GM23338 (cell line): Measurements from ENCODE around the gene LYST. TPM values are rescaled to one million over a fixed set of nuclear protein-coding genes. Genes with fewer than 3 reads are reported as not detected.

Experiments used
- ATAC-seq: fragments of 200-7000 bp; cut with Tn5 transposase; 3 replicates; pipeline ENCODE4 v1.9.1; 2020
- DNase-seq: peaks from one replicate; pipeline ENCODE4 v3.0.0-alpha.2; 2015; ENCODE audit warnings: low spot score
- H2AFZ ChIP-seq: fragments of 200-600 bp; sonication (generic); 2 replicates; pipeline ENCODE4 v1.8.0; 2016; ENCODE audit warnings: antibody characterized with exemption, mild to moderate bottlenecking, moderate library complexity
- H3F3A ChIP-seq: fragments of 200-600 bp; sonication (generic); replicated peaks from 2 replicates; pipeline ENCODE4 v1.8.0; 2017; ENCODE audit warnings: antibody characterized with exemption, mixed run types, low read depth
- H3K27ac ChIP-seq: fragments of 200-600 bp; sonication (generic); 2 replicates; pipeline ENCODE4 v1.6.1; 2016; ENCODE audit warnings: low read depth
- H3K27me3 ChIP-seq: fragments of 200-600 bp; sonication (generic); 2 replicates; pipeline ENCODE4 v1.8.0; 2016; ENCODE audit warnings: mild to moderate bottlenecking, mixed run types, moderate library complexity; ENCODE audit not compliant: insufficient read depth
- H3K36me3 ChIP-seq: fragments of 200-600 bp; sonication (generic); 2 replicates; pipeline ENCODE4 v1.8.0; 2016; ENCODE audit warnings: mild to moderate bottlenecking; ENCODE audit not compliant: insufficient read depth
- H3K4me1 ChIP-seq: fragments of 200-600 bp; sonication (generic); 2 replicates; pipeline ENCODE4 v1.8.0; 2016; ENCODE audit warnings: mild to moderate bottlenecking, moderate library complexity; ENCODE audit not compliant: insufficient read depth
- H3K4me2 ChIP-seq: fragments of 200-600 bp; sonication (generic); 2 replicates; pipeline ENCODE4 v1.7.1; 2017; ENCODE audit warnings: mixed run types
- H3K4me3 ChIP-seq: fragments of 200-600 bp; sonication (generic); 2 replicates; pipeline ENCODE4 v1.6.1; 2016; ENCODE audit warnings: mixed run types
- H3K79me2 ChIP-seq: fragments of 200-600 bp; sonication (generic); replicated peaks from 2 replicates; pipeline ENCODE4 v1.8.0; 2017; ENCODE audit warnings: mild to moderate bottlenecking; ENCODE audit not compliant: insufficient read depth
- H3K9me2 ChIP-seq: fragments of 200-600 bp; sonication (generic); 2 replicates; pipeline ENCODE4 v1.8.0; 2017; ENCODE audit not compliant: insufficient read depth
- H4K20me1 ChIP-seq: fragments of 200-600 bp; sonication (generic); replicated peaks from 2 replicates; pipeline ENCODE4 v1.8.0; 2017; ENCODE audit warnings: mild to moderate bottlenecking; ENCODE audit not compliant: insufficient read depth
- H3K27ac Mint-ChIP-seq: 2 replicates; pipeline ENCODE4 v1.8.0; 2020; ENCODE audit warnings: inconsistent platforms, mild to moderate bottlenecking, moderate library complexity, mixed read lengths
- H3K27me3 Mint-ChIP-seq: 3 replicates; pipeline ENCODE4 v1.8.0; 2022; ENCODE audit warnings: low read depth, mild to moderate bottlenecking, moderate library complexity, mixed read lengths, inconsistent platforms; ENCODE audit not compliant: insufficient read depth, poor library complexity
- H3K36me3 Mint-ChIP-seq: 3 replicates; pipeline ENCODE4 v1.8.0; 2021; ENCODE audit warnings: low read depth, mild to moderate bottlenecking, inconsistent platforms, moderate library complexity, mixed read lengths
- H3K4me1 Mint-ChIP-seq: 3 replicates; pipeline ENCODE4 v1.8.0; 2020; ENCODE audit warnings: mild to moderate bottlenecking, inconsistent platforms, mixed read lengths
- H3K4me3 Mint-ChIP-seq: 3 replicates; pipeline ENCODE4 v1.8.0; 2021; ENCODE audit warnings: moderate library complexity, mild to moderate bottlenecking, inconsistent platforms, mixed read lengths
- H3K9me3 Mint-ChIP-seq: 3 replicates; pipeline ENCODE4 v1.8.0; 2020; ENCODE audit warnings: moderate library complexity, mild to moderate bottlenecking, inconsistent platforms, mixed read lengths
- ETS1 ChIP-seq: IDR thresholded peaks from 2 replicates; pipeline ENCODE4 v1.6.1; 2016; ENCODE audit warnings: antibody characterized with exemption
- EZH2 ChIP-seq: fragments of 200-600 bp; sonication (generic); IDR thresholded peaks from one replicate; pipeline ENCODE4 v1.8.0; 2017; ENCODE audit warnings: antibody characterized with exemption, mild to moderate bottlenecking, low read depth; ENCODE audit not compliant: unreplicated experiment
- REST ChIP-seq: IDR thresholded peaks from one replicate; pipeline ENCODE4 v1.6.1; 2018; ENCODE audit warnings: antibody characterized with exemption; ENCODE audit not compliant: unreplicated experiment
- STAT1 ChIP-seq: IDR thresholded peaks from one replicate; pipeline ENCODE4 v1.6.1; 2016; ENCODE audit warnings: antibody characterized with exemption; ENCODE audit not compliant: unreplicated experiment
- ZNF462 ChIP-seq: fragments of 250-450 bp; sonication (Bioruptor Pico); IDR thresholded peaks from 2 replicates; pipeline ENCODE4 v1.5.0; 2020; ENCODE audit warnings: mild to moderate bottlenecking, moderate library complexity
- polyA plus RNA-seq: library from polyadenylated mRNA; unstranded; fragments of >200 nt; fragmentation: Nextera tagmentation; extraction: Ambion mirVana; gene quantifications from 2 replicates; pipeline ENCODE4 v1.2.1, GENCODE V29; 2016
- total RNA-seq: library from RNA; depleted of rRNA; stranded (reverse); fragments of >200 nt; shearing (Covaris generic); gene quantifications from 2 replicates; pipeline ENCODE4 v1.2.3, GENCODE V29; 2014

The LYST gene
- total and polyA plus RNA-seq, 2 experiments from 2014 or later: 0.21 to 1.0 TPM

GRCh38 chr1:235823684-235824083 lies 43.0 kb downstream of the LYST start (continued):
- TF ChIP-seq ZNF462 (CRISPR knock-in tag): no peak

GRCh38 chr1:235822685-235823084 lies 44.0 kb downstream of the LYST start:
- Mint-ChIP-seq H3K27me3 (peaks cover 3% of the 10 kb centered on the region), H3K4me1 (no peaks in the 10 kb centered on the region), H3K27ac (no peak overlapping the region), H3K36me3 (no peaks in the 10 kb centered on the region), H3K4me3 (no peak overlapping the region), H3K9me3 (no peaks in the 10 kb centered on the region)
- Histone ChIP-seq H3K79me2 (no peaks in the 10 kb centered on the region), H4K20me1 (no peaks in the 10 kb centered on the region), H3K9me2 (no peaks in the 10 kb centered on the region), H3K36me3 (no peaks in the 10 kb centered on the region), H3K27me3 (no peaks in the 10 kb centered on the region), H3K4me3 (no peak overlapping the region), H3F3A (no peaks in the 10 kb centered on the region), H3K4me1 (no peaks in the 10 kb centered on the region), H3K27ac (no peak overlapping the region), H3K4me2 (no peak overlapping the region), H2AFZ (no peak overlapping the region)
- ATAC-seq (peak; percentile 53), DNase-seq (peak; percentile 23)
- TF ChIP-seq STAT1 (no peak), REST (no peak), EZH2 (no peak), ETS1 (no peak)
